Measurements from ENCODE around the gene PRR20D. TPM values are rescaled to one million over a fixed set of nuclear protein-coding genes. Genes with fewer than 3 reads are reported as not detected.
"Not testable (repeated sequence)": the region's sequence is repeated elsewhere in the genome, so short reads cannot be mapped to it uniquely, and the experiment has no call there.

Gene PRR20D
- not detected for total RNA-seq

GRCh38 chr13:57160332-57160731 is at the start of gene PRR20D:
TSS of gene PRR20D (plus strand) at chr13:57160632. CDS start at chr13:57161019, 387 bp downstream.
- H3K27me3 Mint-ChIP-seq (ENCODE audit: low read depth); CTCF ChIA-PET; H3K4me1 Mint-ChIP-seq (ENCODE audit: low read depth); H3K9me3 Mint-ChIP-seq (ENCODE audit: insufficient read depth); DNase-seq; ATAC-seq; H3K27ac Mint-ChIP-seq; H3K4me3 Mint-ChIP-seq; H3K36me3 Mint-ChIP-seq (ENCODE audit: low read depth); POLR2A ChIA-PET: not testable (repeated sequence)

DNA sequence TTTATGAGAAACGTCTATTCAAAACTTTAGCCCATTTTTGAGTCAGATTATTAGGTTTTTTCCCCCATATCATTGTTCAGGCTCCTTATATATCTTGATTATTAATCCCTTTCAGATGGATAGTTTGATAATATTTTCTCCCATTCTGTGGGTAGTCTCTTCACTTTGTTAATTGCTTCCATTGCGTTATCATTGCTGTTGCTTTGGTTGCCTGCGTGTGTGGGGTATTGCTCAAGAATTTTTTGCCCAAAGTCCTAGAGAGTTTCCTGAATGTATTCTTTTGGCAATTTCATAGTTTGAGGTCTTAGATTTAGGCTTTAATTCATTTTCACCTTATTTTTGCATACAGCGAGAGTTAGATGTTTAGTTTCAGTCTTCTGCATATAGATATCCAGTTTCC is 45.5 kb upstream of the PRR20D start:
- ChIA-PET CTCF (no interaction called here), POLR2A (no interaction called here)
- no peak for DNase-seq
- Mint-ChIP-seq H3K27me3 (ENCODE audit: low read depth) (no peaks in the 10 kb centered on the region), H3K4me1 (ENCODE audit: low read depth) (no peaks in the 10 kb centered on the region), H3K9me3 (ENCODE audit: insufficient read depth) (peaks cover 40% of the 10 kb centered on the region), H3K36me3 (ENCODE audit: low read depth) (no peaks in the 10 kb centered on the region), H3K27ac (no peak overlapping the region), H3K4me3 (no peak overlapping the region)
- ATAC-seq: no peak

GRCh38 chr13:57123681-57124080 is 36.8 kb upstream of the PRR20D start:
- no peaks in the 10 kb centered on the region for H3K4me1 Mint-ChIP-seq (ENCODE audit: low read depth)
- POLR2A ChIA-PET: no interaction called here

DNA sequence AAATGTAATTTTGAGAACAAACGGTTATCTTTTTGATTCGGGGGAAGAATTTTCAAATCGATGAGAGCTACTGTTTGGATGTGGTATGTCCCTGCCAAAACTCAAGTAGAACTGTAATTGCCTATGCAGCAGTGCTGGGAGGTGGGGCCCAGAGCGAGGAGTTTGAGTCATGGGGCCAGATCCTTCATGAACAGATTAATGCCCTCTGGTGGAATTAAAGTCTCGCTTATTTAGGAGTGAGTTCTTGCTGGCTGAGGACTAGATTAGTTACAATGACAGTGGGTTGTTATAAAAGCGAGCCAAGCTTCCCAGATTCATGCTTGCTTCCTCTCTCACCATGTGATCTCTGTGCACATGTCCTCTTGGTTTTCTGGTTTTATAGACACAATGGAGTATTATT is 31.5 kb upstream of the PRR20D start:
- H3K4me1 Mint-ChIP-seq (ENCODE audit: low read depth): no peaks in the 10 kb centered on the region
- POLR2A ChIA-PET: no interaction called here
- peaks cover 14% of the 10 kb centered on the region for H3K9me3 Mint-ChIP-seq (ENCODE audit: insufficient read depth)
- CTCF ChIA-PET: no interaction called here
- no peaks in the 10 kb centered on the region for H3K27me3 Mint-ChIP-seq (ENCODE audit: low read depth)
- no peak overlapping the region for H3K27ac Mint-ChIP-seq
- H3K36me3 Mint-ChIP-seq (ENCODE audit: low read depth): no peaks in the 10 kb centered on the region
- no peak for ATAC-seq
- DNase-seq: no peak
- no peak overlapping the region for H3K4me3 Mint-ChIP-seq

More at GRCh38 chr13:57123681-57124080, 36.8 kb upstream of the PRR20D start:
- Mint-ChIP-seq H3K4me3 (no peak overlapping the region), H3K9me3 (ENCODE audit: insufficient read depth) (peaks cover 2% of the 10 kb centered on the region), H3K27me3 (ENCODE audit: low read depth) (no peaks in the 10 kb centered on the region), H3K27ac (no peak overlapping the region), H3K36me3 (ENCODE audit: low read depth) (no peaks in the 10 kb centered on the region)
- CTCF ChIA-PET: no interaction called here
- DNase-seq: no peak
- no peak for ATAC-seq

- H3K4me1 Mint-ChIP-seq (ENCODE audit: low read depth): no peaks in the 10 kb centered on the region
- POLR2A ChIA-PET: no interaction called here
- H3K4me3 Mint-ChIP-seq: no peak overlapping the region
- DNase-seq: no peak
- no peaks in the 10 kb centered on the region for H3K9me3 Mint-ChIP-seq (ENCODE audit: insufficient read depth)
- no peaks in the 10 kb centered on the region for H3K36me3 Mint-ChIP-seq (ENCODE audit: low read depth)
- H3K27ac Mint-ChIP-seq: no peak overlapping the region
- no peaks in the 10 kb centered on the region for H3K27me3 Mint-ChIP-seq (ENCODE audit: low read depth)
- ATAC-seq: no peak
- CTCF ChIA-PET: no interaction called here
These were observed 24.3 kb upstream of the PRR20D start for GRCh38 chr13:57136093-57136492.

- no peaks in the 10 kb centered on the region for H3K36me3 Mint-ChIP-seq (ENCODE audit: low read depth)
- no peak for ATAC-seq
- no peaks in the 10 kb centered on the region for H3K9me3 Mint-ChIP-seq (ENCODE audit: insufficient read depth)
- no peak overlapping the region for H3K27ac Mint-ChIP-seq
- DNase-seq: no peak
- POLR2A ChIA-PET: no interaction called here
- CTCF ChIA-PET: no interaction called here
- no peaks in the 10 kb centered on the region for H3K4me1 Mint-ChIP-seq (ENCODE audit: low read depth)
- no peak overlapping the region for H3K4me3 Mint-ChIP-seq
- no peaks in the 10 kb centered on the region for H3K27me3 Mint-ChIP-seq (ENCODE audit: low read depth)
These were observed 22.8 kb upstream of the PRR20D start for GRCh38 chr13:57137585-57137984.

DNA sequence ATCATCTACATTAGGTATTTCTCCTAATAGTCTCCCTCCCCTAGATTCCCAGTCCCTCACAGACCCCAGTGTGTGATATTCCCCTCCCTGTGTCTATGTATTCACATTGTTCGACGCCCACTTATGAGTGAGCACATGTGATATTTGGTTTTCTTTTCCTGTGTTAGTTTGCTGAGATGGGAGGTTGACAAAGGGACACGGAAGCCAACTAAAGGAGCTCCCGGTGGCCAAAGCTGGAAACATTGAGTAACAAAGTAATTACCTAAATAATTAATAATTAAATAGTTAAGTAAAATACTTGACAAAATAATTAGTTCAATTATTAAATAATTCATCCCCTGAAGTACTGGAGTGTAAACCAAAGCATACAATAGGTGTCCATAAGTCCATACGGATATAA is 21.4 kb upstream of the PRR20D start:
- ChIA-PET POLR2A (no interaction called here), CTCF (no interaction called here)
- Mint-ChIP-seq H3K36me3 (ENCODE audit: low read depth) (no peaks in the 10 kb centered on the region), H3K4me1 (ENCODE audit: low read depth) (no peaks in the 10 kb centered on the region), H3K4me3 (no peak overlapping the region), H3K9me3 (ENCODE audit: insufficient read depth) (no peaks in the 10 kb centered on the region), H3K27me3 (ENCODE audit: low read depth) (no peaks in the 10 kb centered on the region), H3K27ac (no peak overlapping the region)
- DNase-seq (no peak), ATAC-seq (no peak)

- POLR2A ChIA-PET: not testable (repeated sequence)
These were observed 20.7 kb upstream of the PRR20D start for GRCh38 chr13:57139781-57140180.

GRCh38 chr13:57140235-57140968 is 20.0 kb upstream of the PRR20D start, which contains the start of gene PRR20A:
TSS of gene PRR20A (plus strand) at chr13:57140918. CDS start at chr13:57141305, 387 bp downstream.
- H3K36me3 Mint-ChIP-seq (ENCODE audit: low read depth); POLR2A ChIA-PET; H3K27ac Mint-ChIP-seq; H3K4me3 Mint-ChIP-seq; H3K27me3 Mint-ChIP-seq (ENCODE audit: low read depth); H3K9me3 Mint-ChIP-seq (ENCODE audit: insufficient read depth); CTCF ChIA-PET; ATAC-seq; H3K4me1 Mint-ChIP-seq (ENCODE audit: low read depth); DNase-seq: not testable (repeated sequence)

More at GRCh38 chr13:57139781-57140180, 20.7 kb upstream of the PRR20D start:
- H3K27ac Mint-ChIP-seq; H3K4me1 Mint-ChIP-seq (ENCODE audit: low read depth); CTCF ChIA-PET; DNase-seq; ATAC-seq; H3K36me3 Mint-ChIP-seq (ENCODE audit: low read depth); H3K9me3 Mint-ChIP-seq (ENCODE audit: insufficient read depth); H3K27me3 Mint-ChIP-seq (ENCODE audit: low read depth); H3K4me3 Mint-ChIP-seq: not testable (repeated sequence)

DNA sequence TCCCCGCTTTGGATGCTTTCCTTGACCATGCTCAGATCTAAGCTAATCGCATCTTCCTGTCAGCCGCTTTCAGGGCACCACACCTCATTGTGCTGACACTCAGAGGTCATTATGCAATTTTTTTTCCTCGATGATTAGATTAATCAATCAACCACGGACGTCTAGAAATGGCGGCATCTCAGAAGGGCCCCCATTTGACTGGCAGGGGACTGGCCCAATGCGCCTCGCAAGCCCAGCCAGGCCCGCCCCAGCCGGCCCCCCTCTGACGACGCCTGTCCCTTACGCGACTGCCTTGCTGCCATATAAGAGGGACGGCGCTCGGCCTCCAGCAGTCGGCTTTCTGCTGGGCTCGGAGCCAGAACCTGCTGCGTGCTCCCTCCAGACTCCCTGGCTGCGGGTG is 13.2 kb upstream of the PRR20D start, which contains the start of gene PRR20B:
PRR20B (plus strand) TSS at position 301 of the 400 bp plus-strand sequence. CDS start 387 bp downstream, outside the sequence.
- H3K36me3 Mint-ChIP-seq (ENCODE audit: low read depth); ATAC-seq; POLR2A ChIA-PET; H3K27ac Mint-ChIP-seq; H3K4me3 Mint-ChIP-seq; DNase-seq; H3K9me3 Mint-ChIP-seq (ENCODE audit: insufficient read depth); H3K27me3 Mint-ChIP-seq (ENCODE audit: low read depth); H3K4me1 Mint-ChIP-seq (ENCODE audit: low read depth); CTCF ChIA-PET: not testable (repeated sequence)

DNA sequence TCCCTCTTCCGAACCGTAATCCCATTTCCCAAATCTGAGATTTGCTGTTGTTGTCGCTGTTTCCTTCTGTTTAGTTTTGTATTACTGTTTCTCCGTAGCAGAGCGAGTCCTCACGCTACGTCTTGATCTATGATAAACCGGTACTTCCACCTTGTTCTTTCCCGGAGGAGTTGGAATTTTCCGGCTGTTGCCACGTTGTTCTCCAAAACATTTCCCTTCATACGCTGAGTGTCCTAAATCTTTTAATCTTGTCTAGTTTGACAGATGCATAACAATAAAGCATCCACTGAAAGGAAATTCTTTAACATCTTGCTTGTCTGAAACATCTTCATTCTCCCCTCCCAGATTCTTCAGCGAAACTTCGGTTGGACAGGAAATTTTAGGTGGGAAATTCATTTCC is 12.3 kb upstream of the PRR20D start:
- POLR2A ChIA-PET, CTCF ChIA-PET: not testable (repeated sequence)

GRCh38 chr13:57153761-57154160 is 6.7 kb upstream of the PRR20D start, which contains the start of gene PRR20C:
TSS of gene PRR20C (plus strand) at chr13:57154061. CDS start at chr13:57154448, 387 bp downstream.
- H3K27ac Mint-ChIP-seq; H3K36me3 Mint-ChIP-seq (ENCODE audit: low read depth); ATAC-seq; DNase-seq; H3K4me3 Mint-ChIP-seq; H3K9me3 Mint-ChIP-seq (ENCODE audit: insufficient read depth); H3K4me1 Mint-ChIP-seq (ENCODE audit: low read depth); POLR2A ChIA-PET; H3K27me3 Mint-ChIP-seq (ENCODE audit: low read depth); CTCF ChIA-PET: not testable (repeated sequence)

More for the DNA sequence above, 12.3 kb upstream of the PRR20D start:
- DNase-seq; H3K27ac Mint-ChIP-seq; ATAC-seq; H3K27me3 Mint-ChIP-seq (ENCODE audit: low read depth); H3K36me3 Mint-ChIP-seq (ENCODE audit: low read depth); H3K4me3 Mint-ChIP-seq; H3K9me3 Mint-ChIP-seq (ENCODE audit: insufficient read depth); H3K4me1 Mint-ChIP-seq (ENCODE audit: low read depth): not testable (repeated sequence)

GRCh38 chr13:57166897-57167296 is 6.5 kb downstream of the PRR20D start, which contains the start of gene PRR20E:
TSS of gene PRR20E (plus strand) at chr13:57167197. CDS start at chr13:57167584, 387 bp downstream.
- H3K27ac Mint-ChIP-seq; H3K27me3 Mint-ChIP-seq (ENCODE audit: low read depth); ATAC-seq; H3K9me3 Mint-ChIP-seq (ENCODE audit: insufficient read depth); POLR2A ChIA-PET; H3K36me3 Mint-ChIP-seq (ENCODE audit: low read depth); H3K4me3 Mint-ChIP-seq; H3K4me1 Mint-ChIP-seq (ENCODE audit: low read depth); CTCF ChIA-PET; DNase-seq: not testable (repeated sequence)

Data from activated CD8-positive, alpha-beta T cell treated with anti-CD3 and anti-CD28 coated beads, Interleukin-2, amount 10 ng/mL, durations not matched to agents 7 days and 5 days (primary cell).